GM19467 (cell line): ENCODE results near the gene TMEM82.
"Not testable (repeated sequence)": the region's sequence is repeated elsewhere in the genome, so short reads cannot be mapped to it uniquely, and the experiment has no call there.

Experiments used
- ATAC-seq: cut with Tn5 transposase; IDR thresholded peaks from one replicate; pipeline ENCODE4 v1.9.1; 2021; ENCODE audit warnings: mild to moderate bottlenecking, moderate library complexity; ENCODE audit not compliant: unreplicated experiment

TMEM82 gene

GRCh38 chr1:15742339-15742801 is at the start of gene TMEM82:
Gene TMEM82, plus strand, starts transcription at chr1:15742499. Its CDS starts 61 bp downstream, at chr1:15742560.
- no peak for ATAC-seq

GRCh38 chr1:15693371-15693770 is 48.9 kb upstream of the TMEM82 start:
- ATAC-seq: no peak

DNA sequence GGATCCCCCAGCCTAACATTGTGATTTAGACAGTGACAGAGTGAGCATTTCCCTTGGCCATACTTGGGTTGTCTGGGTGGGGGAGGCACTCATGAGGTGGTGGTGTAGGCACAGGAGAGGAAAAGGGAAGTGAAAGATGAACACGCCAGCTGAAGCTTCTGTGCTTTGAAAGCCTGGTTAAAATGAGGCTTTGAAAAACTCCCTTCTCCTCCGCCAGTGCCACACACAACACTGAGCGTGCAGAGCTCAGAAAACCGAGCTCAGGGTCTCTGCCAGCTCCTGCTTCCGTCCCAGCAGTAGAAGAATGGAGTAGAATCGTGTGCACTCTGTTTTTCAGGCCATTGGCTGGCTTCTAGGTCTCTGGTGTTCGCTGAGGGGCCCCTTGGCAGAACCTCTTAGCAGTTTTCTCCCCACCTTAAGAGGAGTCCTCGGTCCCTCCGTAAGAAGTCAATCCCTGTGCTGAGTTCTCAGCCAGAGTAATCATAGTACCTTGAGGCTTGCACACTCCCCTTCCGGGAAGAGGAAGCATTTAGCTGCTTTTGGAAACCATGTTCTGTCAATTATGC is 45.3 kb upstream of the TMEM82 start:
- ATAC-seq: peak; percentile 88

- no peak for ATAC-seq
Measured at GRCh38 chr1:15698201-15698600, 44.1 kb upstream of the TMEM82 start.

DNA sequence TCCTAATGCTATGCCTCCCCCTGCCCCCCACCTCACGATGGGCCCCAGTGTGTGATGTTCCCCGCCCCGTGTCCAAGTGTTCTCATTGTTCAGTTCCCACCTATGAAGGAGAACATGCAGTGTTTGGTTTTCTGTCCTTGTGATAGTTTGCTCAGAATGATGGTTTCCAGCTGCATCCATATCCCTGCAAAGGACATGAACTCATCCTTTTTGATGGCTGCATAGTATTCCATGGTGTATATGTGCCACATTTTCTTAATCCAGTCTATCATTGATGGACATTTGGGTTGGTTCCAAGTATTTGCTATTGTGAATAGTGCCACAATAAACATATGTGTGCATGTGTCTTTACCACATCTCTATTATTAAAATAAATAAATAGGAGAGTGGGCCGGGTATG is 43.0 kb upstream of the TMEM82 start:
- not testable (repeated sequence) for ATAC-seq

GRCh38 chr1:15700508-15700907 is 41.8 kb upstream of the TMEM82 start:
- ATAC-seq: no peak

- ATAC-seq: no peak
Measured at GRCh38 chr1:15701784-15702183, 40.5 kb upstream of the TMEM82 start.

DNA sequence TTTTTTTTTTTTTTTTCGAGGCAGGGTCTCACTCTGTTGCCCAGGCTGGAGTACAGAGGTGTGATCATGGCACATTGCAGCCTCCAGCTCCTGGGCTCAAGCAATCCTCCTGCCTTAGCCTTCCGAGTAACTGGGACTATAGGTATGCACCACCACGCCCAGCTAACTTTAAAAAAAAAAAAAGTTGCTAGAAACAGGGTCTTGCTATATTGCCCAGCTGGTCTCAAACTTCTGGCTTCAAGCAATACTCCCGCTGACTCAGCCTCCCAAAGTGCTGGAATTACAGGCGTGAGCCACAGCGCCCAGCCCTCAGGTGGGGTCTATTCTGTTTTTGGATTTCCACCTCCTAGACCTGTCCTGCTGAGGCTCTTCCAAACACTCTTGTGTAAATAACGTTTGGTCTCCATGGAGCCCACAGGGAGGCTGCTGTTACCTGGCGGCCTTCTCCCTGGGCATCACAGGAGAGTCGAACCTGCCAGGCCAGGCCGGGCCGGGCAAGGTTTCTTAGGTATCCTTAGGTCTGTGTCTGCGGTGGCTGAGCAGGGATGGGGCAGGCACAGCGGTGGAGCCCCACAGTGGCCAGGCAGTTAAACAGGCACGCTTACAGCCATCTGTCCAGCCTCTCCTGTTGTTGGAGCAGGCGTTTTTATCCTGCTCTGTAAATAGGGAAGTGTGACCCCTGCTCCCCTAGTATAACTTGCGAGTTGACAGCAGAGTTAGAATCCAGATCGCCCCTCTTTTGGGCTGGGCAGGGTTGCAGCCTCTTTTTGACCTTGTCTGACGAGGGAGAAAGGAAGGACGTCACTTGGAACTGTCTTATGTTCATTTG is 39.4 kb upstream of the TMEM82 start:
- ATAC-seq: no peak

DNA sequence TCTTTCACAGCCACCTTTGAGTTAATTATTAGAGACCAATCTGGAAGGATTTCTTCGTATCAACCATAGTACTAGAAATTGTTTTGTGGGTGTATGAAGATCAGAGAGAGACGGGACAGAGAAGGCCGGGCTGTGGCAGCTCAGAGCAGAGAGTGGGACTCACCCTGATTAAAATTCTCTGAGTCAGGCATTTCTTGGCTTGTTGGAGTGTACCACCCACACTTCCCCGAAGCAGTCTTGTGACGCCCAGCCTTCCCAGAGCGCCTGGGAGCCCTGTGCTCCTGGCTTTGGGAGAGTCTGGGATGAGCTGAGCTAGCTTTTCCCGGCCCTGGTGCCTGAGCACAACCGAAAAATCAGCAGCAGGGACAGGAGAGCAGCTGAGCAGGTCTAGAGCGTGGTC is 38.7 kb upstream of the TMEM82 start:
- ATAC-seq: no peak

- ATAC-seq: no peak
Measured at GRCh38 chr1:15704526-15705183, 37.6 kb upstream of the TMEM82 start.

DNA sequence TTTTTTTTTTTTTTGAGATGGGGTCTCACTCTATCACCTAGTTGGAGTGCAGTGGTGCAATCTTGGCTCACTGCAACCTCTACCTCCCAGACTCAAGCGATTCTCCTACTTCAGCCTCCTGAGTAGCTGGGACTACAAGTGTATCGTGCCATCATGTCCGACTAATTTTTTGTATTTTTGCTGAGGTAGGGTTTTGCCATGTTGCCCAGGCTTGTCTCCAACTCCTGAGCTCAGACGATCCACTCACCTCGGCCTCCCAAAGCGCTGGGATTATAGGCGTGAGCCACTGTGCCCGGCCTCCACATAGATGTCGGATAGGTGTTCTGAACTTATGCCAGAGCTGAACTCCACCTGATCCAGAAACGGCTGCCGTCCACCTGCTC is 37.1 kb upstream of the TMEM82 start:
- no peak for ATAC-seq

- no peak for ATAC-seq
Measured at GRCh38 chr1:15706751-15707150, 35.5 kb upstream of the TMEM82 start.

DNA sequence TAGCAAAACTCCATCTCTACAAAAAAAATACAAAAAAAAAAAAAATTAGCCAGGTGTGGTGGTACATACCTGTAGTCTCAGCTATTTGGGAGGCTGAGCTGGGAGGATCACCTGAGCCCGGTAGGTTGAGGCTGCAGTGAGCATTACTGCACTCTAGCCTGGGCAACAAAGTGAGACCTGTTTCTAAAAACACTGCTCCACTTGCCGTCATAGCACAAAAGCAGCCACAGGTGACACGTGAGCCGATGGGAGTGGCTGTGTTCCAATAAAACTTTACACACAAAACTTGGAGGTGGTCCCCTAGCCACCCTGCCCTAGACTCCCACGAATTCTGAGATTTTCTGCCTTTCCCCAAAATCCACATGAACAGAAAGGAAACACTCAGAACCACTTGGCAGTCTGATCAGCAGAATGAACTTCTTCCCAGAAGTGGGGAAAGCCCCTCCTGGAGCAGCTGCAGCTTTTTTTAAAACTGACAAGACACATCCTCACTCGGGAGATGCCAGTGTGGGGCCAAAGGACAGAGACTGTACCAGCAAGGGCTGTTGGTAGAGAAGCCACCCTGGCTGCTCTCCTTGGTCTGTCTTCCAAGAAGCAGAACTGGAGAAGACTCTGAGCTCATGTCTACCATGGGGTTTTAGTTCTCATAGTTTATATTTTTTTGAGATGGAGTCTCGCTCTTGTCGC is 34.9 kb upstream of the TMEM82 start:
- ATAC-seq: no peak

GRCh38 chr1:15708486-15709137 is 33.7 kb upstream of the TMEM82 start:
- ATAC-seq: no peak

DNA sequence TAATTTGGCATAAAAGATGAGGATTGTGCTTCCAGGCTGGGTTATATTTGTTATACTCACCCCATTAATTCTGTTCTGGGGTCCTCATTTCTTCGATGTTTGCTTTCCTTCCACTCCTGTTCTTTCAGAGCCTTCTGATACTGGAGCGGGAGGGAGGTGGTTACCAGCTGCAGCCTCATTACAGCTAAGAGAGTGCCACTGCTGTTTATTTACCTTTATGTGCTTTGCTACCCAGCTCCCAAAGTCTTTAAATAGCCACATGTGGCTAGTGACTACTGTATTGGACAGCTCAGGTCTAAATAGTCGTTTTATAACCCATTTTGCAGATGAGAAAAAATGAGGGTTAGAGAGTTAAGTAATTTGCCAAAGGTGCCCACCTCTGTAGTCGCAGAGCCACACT is 33.1 kb upstream of the TMEM82 start:
- ATAC-seq: no peak

GRCh38 chr1:15712168-15712567 is 30.1 kb upstream of the TMEM82 start:
- ATAC-seq: no peak

DNA sequence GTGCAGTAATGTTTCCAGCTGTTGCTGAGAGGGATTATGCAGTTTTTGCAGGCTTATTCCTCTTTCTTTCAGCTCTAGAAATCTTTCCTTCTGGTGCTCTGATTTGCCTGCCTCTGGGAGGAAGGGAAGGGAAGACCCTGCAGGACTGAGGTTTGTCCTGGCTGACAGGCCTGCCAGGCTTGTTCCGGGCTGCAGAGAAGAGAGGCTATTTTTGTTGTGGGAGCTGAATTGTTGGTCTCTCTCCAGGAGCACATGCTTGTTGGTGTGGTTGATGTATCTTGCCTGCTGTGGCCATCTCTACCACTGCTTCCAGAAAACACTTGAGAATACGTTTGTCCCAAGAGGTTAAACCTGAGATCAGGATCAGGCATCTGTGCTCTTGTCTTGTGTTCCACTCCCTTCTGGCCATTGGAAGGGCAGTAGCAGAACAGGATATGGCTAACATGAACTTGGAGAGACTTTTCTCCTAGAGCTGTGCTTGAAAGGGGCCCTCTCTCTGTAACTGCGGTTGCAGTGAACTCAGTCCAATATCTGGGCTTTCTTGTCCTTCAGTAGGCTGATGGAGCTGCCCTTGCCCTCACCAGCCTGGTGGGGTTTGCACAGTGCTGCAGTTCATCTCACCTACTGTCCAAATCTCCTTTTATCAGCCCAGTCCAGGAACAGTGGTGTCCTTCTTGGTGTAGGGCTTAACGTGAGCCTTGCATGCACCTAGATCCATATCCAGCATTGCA is 27.7 kb upstream of the TMEM82 start:
- no peak for ATAC-seq

DNA sequence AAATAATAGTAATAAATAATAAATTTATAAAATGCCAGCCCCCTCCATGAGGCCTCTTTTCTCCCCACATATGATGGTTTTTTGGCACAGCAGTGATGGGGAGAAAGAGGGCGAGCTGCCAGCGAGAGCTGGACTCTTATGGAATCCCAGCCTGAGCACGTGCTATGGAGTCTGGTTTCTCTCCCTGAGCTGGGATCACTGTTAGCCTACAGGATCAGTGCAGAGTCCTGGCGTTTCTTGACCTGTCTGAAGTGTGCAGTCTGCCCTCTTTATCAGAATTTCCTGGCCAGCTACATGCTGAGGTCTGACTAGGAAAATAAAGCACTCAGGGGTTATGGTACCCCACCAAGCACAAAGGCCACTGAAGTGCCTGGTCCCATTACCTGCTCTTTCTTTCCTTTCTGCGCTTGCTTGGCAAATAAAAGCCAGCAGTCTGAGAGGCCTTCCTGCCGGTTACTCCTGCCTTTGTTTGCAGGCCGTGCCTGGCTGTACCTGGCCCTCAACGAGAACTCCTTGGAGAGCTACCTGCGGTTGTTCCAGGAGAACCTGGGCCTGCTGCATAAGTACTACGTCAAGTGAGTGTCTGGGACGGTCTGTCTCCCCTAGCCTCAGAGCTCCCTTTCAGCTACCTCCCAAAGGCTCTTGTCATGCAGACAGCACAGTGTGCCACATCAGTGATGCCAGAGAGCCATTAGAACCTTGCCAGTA is 24.7 kb upstream of the TMEM82 start:
- no peak for ATAC-seq

DNA sequence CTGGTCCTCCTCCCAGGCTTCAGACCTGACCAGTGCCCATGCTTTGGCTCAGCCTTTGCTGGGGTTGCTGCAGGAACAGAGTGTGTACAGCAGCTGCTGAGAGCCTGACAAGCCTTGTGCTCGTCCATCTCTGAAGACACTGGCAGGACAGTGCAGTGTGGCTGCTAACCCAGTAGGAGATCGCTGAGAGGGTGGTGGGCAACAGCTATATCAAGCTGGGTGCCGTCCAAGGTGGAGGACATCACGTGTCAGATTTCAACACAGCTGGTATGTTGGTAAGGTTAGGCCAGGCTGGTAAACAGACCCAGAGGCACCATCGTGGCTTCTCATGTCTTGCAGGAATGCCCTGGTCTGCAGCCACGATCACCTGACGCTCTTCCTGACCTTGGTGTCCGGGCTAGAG is 24.1 kb upstream of the TMEM82 start:
- ATAC-seq: no peak
